H1 (cell line): Measurements from ENCODE around the gene EAF2. TPM values are rescaled to one million over a fixed set of nuclear protein-coding genes. Genes with fewer than 3 reads are reported as not detected.

Source experiments
- BACH1 ChIP-seq: IDR thresholded peaks from 2 replicates; pipeline ENCODE4 v1.6.1; 2012; ENCODE audit warnings: low read length, improper control_type of control experiment
- YY1 ChIP-seq: IDR thresholded peaks from 2 replicates; pipeline ENCODE4 v1.6.1; 2011; ENCODE audit warnings: low read depth, mild to moderate bottlenecking, low read length
- polyA plus RNA-seq, 7 experiments: library from polyadenylated mRNA; depleted of rRNA in 3 of 7; stranded (reverse) in 5 of 7; unstranded in 2 of 7; fragments of >200 nt in 5 of 7; fragments of 200-250 nt in 2 of 7; gene quantifications; 1 replicate in 5 of 7; 2 replicates in 1 of 7; 4 replicates in 1 of 7; pipeline versions ENCODE4 v1.2.1 to v1.2.3, GENCODE V29; 2011 to 2013; ENCODE audit warnings: missing spikeins in 2 of 7, mixed read lengths in 2 of 7
- total RNA-seq: library from RNA; stranded (reverse); fragmentation: NEBNext Ultra II Directional; extraction: Animal tissue kit (Norgen Biotek cat#: 25700); gene quantifications from 2 replicates; pipeline ENCODE4 v1.2.1, GENCODE V29; 2021
- TF ChIP-seq, protein P1 (sequence below): IDR thresholded peaks from 2 replicates; pipeline ENCODE4 v1.6.1; 2011; ENCODE audit warnings: low read length, improper control_type of control experiment

EAF2 gene
- total and polyA plus RNA-seq, 2 of the 8 experiments (the other 6 are each of a cell fraction or from before 2014, with no cell fraction given) = 3.6 to 6.6 TPM

DNA sequence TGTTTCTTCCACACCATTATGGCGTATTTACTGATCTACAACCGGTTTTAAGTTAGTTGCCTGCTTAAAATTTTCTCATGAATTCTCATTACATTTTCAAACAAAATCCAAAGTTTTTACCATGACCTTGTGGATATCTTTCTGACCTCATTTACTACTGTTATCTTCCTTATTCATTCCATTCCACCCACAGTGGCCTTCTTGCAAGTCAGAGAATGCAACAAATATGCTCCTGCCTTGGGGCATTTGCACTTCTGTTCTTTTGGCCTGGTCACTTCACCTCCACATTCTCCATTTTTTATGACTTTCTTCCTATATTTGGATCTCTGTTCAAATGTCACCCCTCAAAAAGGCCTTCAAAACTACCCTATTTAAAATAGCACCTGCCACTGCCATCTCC lies 50.4 kb downstream of the EAF2 start (continued):
- TF ChIP-seq, protein P1, sequence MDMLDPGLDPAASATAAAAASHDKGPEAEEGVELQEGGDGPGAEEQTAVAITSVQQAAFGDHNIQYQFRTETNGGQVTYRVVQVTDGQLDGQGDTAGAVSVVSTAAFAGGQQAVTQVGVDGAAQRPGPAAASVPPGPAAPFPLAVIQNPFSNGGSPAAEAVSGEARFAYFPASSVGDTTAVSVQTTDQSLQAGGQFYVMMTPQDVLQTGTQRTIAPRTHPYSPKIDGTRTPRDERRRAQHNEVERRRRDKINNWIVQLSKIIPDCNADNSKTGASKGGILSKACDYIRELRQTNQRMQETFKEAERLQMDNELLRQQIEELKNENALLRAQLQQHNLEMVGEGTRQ = no peak
- TF ChIP-seq BACH1 (no peak), YY1 (no peak)
